Measurements from ENCODE around the gene HAS3.

HAS3 gene

GRCh38 chr16:69084289-69084688, 21.2 kb upstream of the HAS3 start:
- Mint-ChIP-seq H3K9me3 (no peaks in the 10 kb centered on the region), H3K36me3 (no peaks in the 10 kb centered on the region), H3K27ac (no peak overlapping the region), H3K27me3 (no peaks in the 10 kb centered on the region), H3K4me3 (no peak overlapping the region), H3K4me1 (no peaks in the 10 kb centered on the region)

- H3K27me3 Mint-ChIP-seq: no peaks in the 10 kb centered on the region
- H3K4me1 Mint-ChIP-seq: no peaks in the 10 kb centered on the region
- no peaks in the 10 kb centered on the region for H3K36me3 Mint-ChIP-seq
- H3K27ac Mint-ChIP-seq: no peak overlapping the region
- H3K9me3 Mint-ChIP-seq: no peaks in the 10 kb centered on the region
- no peak overlapping the region for H3K4me3 Mint-ChIP-seq
These were observed 20.3 kb upstream of the HAS3 start for GRCh38 chr16:69085032-69085695.

GRCh38 chr16:69087161-69087581, 18.3 kb upstream of the HAS3 start:
- Mint-ChIP-seq H3K27me3 (no peaks in the 10 kb centered on the region), H3K9me3 (no peaks in the 10 kb centered on the region), H3K27ac (peak overlapping the region; percentile 46), H3K36me3 (no peaks in the 10 kb centered on the region), H3K4me3 (no peak overlapping the region), H3K4me1 (no peaks in the 10 kb centered on the region)

- Mint-ChIP-seq H3K27me3 (no peaks in the 10 kb centered on the region), H3K27ac (no peak overlapping the region), H3K4me1 (no peaks in the 10 kb centered on the region), H3K36me3 (no peaks in the 10 kb centered on the region), H3K4me3 (no peak overlapping the region), H3K9me3 (no peaks in the 10 kb centered on the region)
These were observed 16.8 kb upstream of the HAS3 start for GRCh38 chr16:69088684-69089083.

DNA sequence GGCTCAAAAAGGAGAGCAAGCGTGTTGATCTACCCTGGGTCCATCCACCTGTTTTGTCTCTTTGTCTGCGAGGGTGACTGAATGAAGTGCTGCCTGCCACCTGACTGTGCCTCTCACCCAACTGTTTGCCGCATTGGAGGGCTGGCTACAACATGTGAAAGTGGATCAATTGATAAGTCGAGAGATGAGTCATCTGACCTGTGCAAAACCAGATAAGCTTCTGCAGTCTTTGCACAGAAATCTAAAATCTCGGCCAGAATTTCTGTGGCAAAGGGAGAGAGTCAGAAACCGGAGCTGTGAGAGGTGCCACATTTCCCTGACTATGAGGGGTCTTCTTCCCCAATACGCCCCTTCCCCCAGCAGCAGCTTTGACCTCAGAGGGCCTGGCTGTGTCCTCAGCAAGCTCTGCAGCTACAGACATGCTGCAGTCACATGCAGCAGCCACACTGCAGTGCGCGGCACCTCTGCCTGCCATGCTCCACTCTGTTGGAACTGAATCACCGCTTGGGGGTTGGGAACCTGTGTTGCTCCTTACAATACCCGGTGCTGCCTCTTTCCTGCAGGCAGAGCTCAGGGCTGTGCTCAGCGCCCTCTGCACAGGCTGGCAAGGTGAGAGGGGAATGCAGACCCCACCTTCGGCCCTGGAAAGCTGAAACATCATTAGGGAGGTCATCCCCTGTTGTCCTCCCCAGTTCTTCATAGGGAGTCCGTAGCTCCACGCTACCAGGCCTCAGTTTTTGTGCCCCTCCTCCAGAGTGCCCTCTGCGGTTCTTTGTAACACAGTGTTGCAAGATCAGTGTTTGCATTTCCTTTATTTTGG, 16.2 kb upstream of the HAS3 start:
- H3K4me1 Mint-ChIP-seq: no peaks in the 10 kb centered on the region

DNA sequence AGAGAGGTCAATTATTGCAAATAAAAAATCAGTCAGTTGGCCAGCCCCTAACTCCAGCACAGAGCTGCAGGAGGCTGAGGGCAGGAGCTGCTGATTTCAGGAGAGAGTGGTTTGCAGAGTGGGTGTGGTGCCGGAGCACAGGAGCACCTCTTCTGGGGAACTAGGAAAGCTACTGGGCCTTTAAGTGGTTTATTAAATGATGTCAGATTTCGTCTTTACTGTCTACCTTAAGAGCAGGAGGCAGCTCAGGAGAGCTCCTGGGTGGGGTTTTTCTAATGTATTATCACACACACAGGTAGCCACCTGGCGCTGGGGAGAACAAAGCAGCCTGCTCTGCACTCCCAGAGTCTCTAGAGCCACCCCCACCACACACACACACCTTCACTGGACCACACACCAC, 11.5 kb upstream of the HAS3 start:
- no peaks in the 10 kb centered on the region for H3K9me3 Mint-ChIP-seq

More for the DNA sequence above, 16.2 kb upstream of the HAS3 start:
- H3K4me3 Mint-ChIP-seq: no peak overlapping the region
- no peaks in the 10 kb centered on the region for H3K36me3 Mint-ChIP-seq
- no peaks in the 10 kb centered on the region for H3K27me3 Mint-ChIP-seq
- no peaks in the 10 kb centered on the region for H3K9me3 Mint-ChIP-seq
- H3K27ac Mint-ChIP-seq: no peak overlapping the region

DNA sequence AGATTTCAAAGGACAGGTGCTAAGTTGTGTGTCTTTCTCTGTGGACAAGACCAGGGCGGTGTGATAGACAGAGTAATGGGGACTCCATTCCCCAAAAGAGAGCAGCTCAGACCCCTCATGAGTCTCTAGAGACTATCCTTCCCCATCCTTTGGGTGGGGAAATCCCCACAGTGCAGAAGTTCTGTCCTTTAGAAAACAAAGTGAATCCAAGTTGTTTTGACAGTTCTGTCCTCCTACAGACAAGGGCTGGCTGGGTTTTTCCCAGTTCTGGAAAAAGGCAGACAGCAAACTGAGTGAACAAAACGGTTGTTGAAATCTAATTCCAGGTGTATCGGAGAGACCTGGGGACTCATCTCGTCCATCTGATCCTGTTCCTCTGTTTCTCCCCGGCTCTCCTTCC, 11.0 kb upstream of the HAS3 start:
- Mint-ChIP-seq H3K4me1 (no peaks in the 10 kb centered on the region), H3K4me3 (no peak overlapping the region), H3K36me3 (no peaks in the 10 kb centered on the region), H3K27ac (no peak overlapping the region), H3K9me3 (no peaks in the 10 kb centered on the region), H3K27me3 (no peaks in the 10 kb centered on the region)

More for the DNA sequence above, 11.5 kb upstream of the HAS3 start:
- no peaks in the 10 kb centered on the region for H3K4me1 Mint-ChIP-seq
- no peak overlapping the region for H3K4me3 Mint-ChIP-seq
- no peaks in the 10 kb centered on the region for H3K27me3 Mint-ChIP-seq
- no peaks in the 10 kb centered on the region for H3K36me3 Mint-ChIP-seq
- H3K27ac Mint-ChIP-seq: no peak overlapping the region

GRCh38 chr16:69095193-69095592, 10.3 kb upstream of the HAS3 start:
- Mint-ChIP-seq H3K4me3 (no peak overlapping the region), H3K27ac (no peak overlapping the region), H3K9me3 (no peaks in the 10 kb centered on the region), H3K27me3 (no peaks in the 10 kb centered on the region), H3K4me1 (no peaks in the 10 kb centered on the region), H3K36me3 (no peaks in the 10 kb centered on the region)

- no peaks in the 10 kb centered on the region for H3K9me3 Mint-ChIP-seq
- no peak overlapping the region for H3K4me3 Mint-ChIP-seq
- peaks cover 4% of the 10 kb centered on the region for H3K4me1 Mint-ChIP-seq
- no peak overlapping the region for H3K27ac Mint-ChIP-seq
- peaks cover 2% of the 10 kb centered on the region for H3K27me3 Mint-ChIP-seq
- H3K36me3 Mint-ChIP-seq: no peaks in the 10 kb centered on the region
These were observed 5.3 kb upstream of the HAS3 start for GRCh38 chr16:69100071-69100691.

DNA sequence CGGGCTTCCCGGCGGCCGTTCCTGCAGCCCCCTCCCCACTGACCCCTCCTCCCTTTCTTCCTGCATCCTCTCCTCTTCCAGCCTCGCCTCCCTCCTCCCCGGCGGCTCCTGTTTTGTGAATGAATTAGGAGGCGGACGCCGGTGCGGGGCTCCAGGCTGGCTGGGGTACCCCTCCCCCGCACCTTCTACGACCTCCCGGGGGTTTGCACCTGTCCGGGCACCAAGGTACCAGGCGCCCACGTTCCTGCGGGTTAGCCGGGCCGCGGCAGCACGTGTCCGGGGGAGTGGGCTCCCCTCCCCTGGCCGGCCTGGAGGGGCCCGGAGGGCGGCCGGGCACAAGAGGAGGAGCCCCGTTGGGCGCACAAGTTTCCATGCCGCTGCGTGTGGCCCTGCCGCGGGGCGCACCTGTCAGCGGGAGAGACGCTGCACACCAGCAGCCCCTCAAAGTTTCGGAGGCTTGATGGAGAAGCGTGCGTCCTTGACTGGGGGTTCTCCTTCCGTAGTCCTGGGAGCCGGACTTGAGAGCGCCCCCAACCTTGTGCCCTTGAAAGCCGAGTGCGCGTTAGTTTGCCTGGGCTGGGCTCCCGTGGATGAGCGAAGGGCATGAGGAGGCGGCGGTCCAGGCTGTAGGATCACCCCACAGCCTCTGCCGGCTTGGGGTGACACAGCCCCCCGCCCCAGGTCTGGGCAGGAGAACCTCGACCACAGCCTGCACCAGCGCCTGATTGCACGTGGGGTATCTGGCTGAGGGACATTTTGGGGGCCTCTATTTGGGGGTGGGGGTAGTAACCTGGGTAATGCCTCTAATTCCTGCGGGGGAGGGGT, 1.2 kb downstream of the HAS3 start:
- H3K4me1 Mint-ChIP-seq: peaks cover 24% of the 10 kb centered on the region
- H3K36me3 Mint-ChIP-seq: peaks cover 9% of the 10 kb centered on the region
- H3K4me3 Mint-ChIP-seq: peak overlapping the region; percentile 70
- H3K27me3 Mint-ChIP-seq: peaks cover 21% of the 10 kb centered on the region
- H3K9me3 Mint-ChIP-seq: no peaks in the 10 kb centered on the region
- H3K27ac Mint-ChIP-seq: no peak overlapping the region

GRCh38 chr16:69107316-69107962, 2.0 kb downstream of the HAS3 start:
- Mint-ChIP-seq H3K36me3 (peaks cover 9% of the 10 kb centered on the region), H3K4me1 (peaks cover 24% of the 10 kb centered on the region), H3K27me3 (peaks cover 21% of the 10 kb centered on the region), H3K9me3 (no peaks in the 10 kb centered on the region), H3K27ac (no peak overlapping the region), H3K4me3 (peak overlapping the region; percentile 70)

DNA sequence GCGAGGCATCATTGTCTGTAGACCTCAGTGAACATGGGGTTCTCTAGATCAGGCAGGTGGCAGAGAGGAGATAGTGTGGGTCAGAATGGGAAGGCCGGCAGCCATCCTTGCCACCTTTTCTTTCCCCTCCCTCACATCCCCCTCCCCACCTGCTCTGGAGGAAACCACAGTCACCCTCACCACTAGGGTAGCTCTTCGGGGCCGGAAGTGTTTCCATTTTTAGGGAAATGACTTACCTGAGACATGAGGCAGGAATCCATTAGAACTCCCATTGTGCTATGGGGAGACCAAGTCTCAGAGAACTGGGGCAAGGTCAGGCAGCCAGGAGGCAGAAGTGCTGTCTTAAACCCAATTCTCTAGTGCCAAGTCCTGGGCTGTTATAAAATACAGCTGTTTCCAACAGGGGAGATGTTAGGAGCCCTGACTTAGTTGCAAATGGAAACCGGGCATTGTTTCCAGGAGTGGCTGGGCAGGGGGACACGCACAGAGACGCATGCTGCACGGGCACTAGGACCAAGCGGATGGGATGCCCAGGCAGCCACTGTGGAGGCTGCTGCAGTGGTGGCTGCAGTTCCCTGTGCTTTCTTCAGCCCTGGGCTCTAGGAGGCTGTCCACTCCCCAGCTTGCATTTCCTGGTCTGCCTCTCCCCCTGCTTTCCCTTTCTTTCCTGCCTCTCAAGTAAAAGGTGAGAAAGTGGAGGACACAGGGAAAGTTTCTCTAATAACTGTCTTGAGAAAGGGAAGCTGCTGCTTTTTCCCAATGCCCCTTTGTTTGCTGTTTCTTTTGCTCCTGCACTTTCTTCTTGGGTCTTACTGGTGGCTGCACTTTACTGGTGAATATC, 2.8 kb downstream of the HAS3 start:
- H3K27me3 Mint-ChIP-seq: peaks cover 19% of the 10 kb centered on the region
- peaks cover 9% of the 10 kb centered on the region for H3K36me3 Mint-ChIP-seq
- H3K4me3 Mint-ChIP-seq: no peak overlapping the region
- no peaks in the 10 kb centered on the region for H3K9me3 Mint-ChIP-seq
- H3K27ac Mint-ChIP-seq: no peak overlapping the region
- H3K4me1 Mint-ChIP-seq: peaks cover 24% of the 10 kb centered on the region

DNA sequence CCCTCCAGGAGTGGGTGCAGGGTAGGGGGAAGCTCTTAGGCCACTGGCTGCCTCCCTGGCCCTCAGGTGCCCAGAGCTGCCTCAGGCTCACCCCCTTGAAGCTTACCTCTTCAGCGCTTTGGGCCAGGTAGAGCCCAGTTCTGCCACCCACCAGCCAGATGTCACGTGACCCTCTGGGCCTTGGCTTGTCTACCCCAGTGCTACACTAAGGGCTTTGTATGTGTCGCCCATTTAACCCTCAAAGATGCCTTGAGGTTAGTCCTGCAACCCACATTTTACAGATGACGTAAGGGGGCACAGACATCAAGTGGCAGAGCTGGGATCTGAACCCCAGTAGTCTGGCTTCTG, 3.4 kb downstream of the HAS3 start:
- Mint-ChIP-seq H3K9me3 (no peaks in the 10 kb centered on the region), H3K4me1 (peaks cover 24% of the 10 kb centered on the region), H3K27me3 (peaks cover 19% of the 10 kb centered on the region), H3K27ac (no peak overlapping the region), H3K36me3 (peaks cover 9% of the 10 kb centered on the region), H3K4me3 (no peak overlapping the region)

GRCh38 chr16:69109486-69110270, 4.2 kb downstream of the HAS3 start:
- peaks cover 9% of the 10 kb centered on the region for H3K36me3 Mint-ChIP-seq
- H3K27me3 Mint-ChIP-seq: peaks cover 19% of the 10 kb centered on the region
- peak overlapping the region; percentile 36 for H3K4me3 Mint-ChIP-seq
- H3K27ac Mint-ChIP-seq: no peak overlapping the region
- no peaks in the 10 kb centered on the region for H3K9me3 Mint-ChIP-seq
- peaks cover 22% of the 10 kb centered on the region for H3K4me1 Mint-ChIP-seq

All from activated naive CD4-positive, alpha-beta T cell treated with anti-CD3 and anti-CD28 coated beads, Interleukin-2, amount 50 U/mL, for 24 hours (primary cell).